Endothelial cell of umbilical vein (primary cell): ENCODE data around the gene DCTD. TPM values are rescaled to one million over a fixed set of nuclear protein-coding genes. Genes with fewer than 3 reads are reported as not detected.

Source experiments
- BruUV-seq: library from RNA; stranded (reverse); fragments of 400-500 nt; replicated peaks from 2 replicates; lab custom pipeline; 2021; lab: Mats Ljungman, UMichigan
- CTCF ChIA-PET: fragments of 300-600, 350-600 bp; sonication (Branson Sonifier 250); formaldehyde crosslinking; loops from one replicate; lab custom pipeline; 2021; ENCODE audit warnings: antibody characterized with exemption, inconsistent platforms; lab: Charles Lee
- POLR2A ChIA-PET: fragments of 300-600, 350-600 bp; sonication (Branson Sonifier 250); formaldehyde crosslinking; loops from one replicate; lab custom pipeline; 2021; ENCODE audit warnings: antibody characterized with exemption, inconsistent platforms; lab: Charles Lee
- DNase-seq: peaks from one replicate; pipeline ENCODE4 v3.0.0-alpha.2; 2011; ENCODE audit warnings: low read depth, low spot score
- FAIRE-seq: peaks from 2 replicates; lab custom pipeline; 2011; peaks lifted over from hg19 to GRCh38; lab: Jason Lieb, UNC
- H2AFZ ChIP-seq: 2 replicates; pipeline ENCODE4 v1.6.0; 2012; ENCODE audit warnings: low read depth, low read length, control low read depth, inconsistent platforms
- H3K27ac ChIP-seq: 2 replicates; pipeline ENCODE4 v1.5.1; 2011; ENCODE audit warnings: low read depth, mild to moderate bottlenecking, control low read depth, low read length, moderate library complexity; ENCODE audit not compliant: insufficient read depth
- H3K27me3 ChIP-seq, 2 experiments: 2 replicates each; pipeline versions ENCODE4 v1.6.0 to v1.6.1; 2011; ENCODE audit warnings: low read length in 2 of 2, mixed read lengths in 1 of 2; ENCODE audit not compliant: control insufficient read depth in 2 of 2, insufficient read depth in 2 of 2
- H3K36me3 ChIP-seq, 2 experiments: 2 replicates in 1 of 2; 3 replicates in 1 of 2; pipeline ENCODE4 v1.5.1; 2011; ENCODE audit warnings: low read length in 2 of 2, mild to moderate bottlenecking in 1 of 2, moderate library complexity in 1 of 2; ENCODE audit not compliant: control insufficient read depth in 2 of 2, insufficient read depth in 2 of 2; ENCODE audit errors: extremely low read depth in 1 of 2
- H3K4me1 ChIP-seq: 3 replicates; pipeline ENCODE4 v1.5.1; 2011; ENCODE audit warnings: mild to moderate bottlenecking, low read length; ENCODE audit not compliant: control insufficient read depth, insufficient read depth; ENCODE audit errors: extremely low read depth
- H3K4me2 ChIP-seq: 2 replicates; pipeline ENCODE4 v1.6.1; 2011; ENCODE audit warnings: low read length, control low read depth, mixed read lengths; ENCODE audit not compliant: insufficient read depth
- H3K4me3 ChIP-seq, 3 experiments: fragments of 200-600 bp in 1 of 3; sonication (generic), shearing (Covaris generic) in 1 of 3; replicated peaks in 1 of 3; 2 replicates each; pipeline ENCODE4 v1.5.1; 2011 to 2016; ENCODE audit warnings: control low read depth in 3 of 3, low read length in 3 of 3, mild to moderate bottlenecking in 2 of 3, inconsistent platforms in 1 of 3, low read depth in 1 of 3, moderate library complexity in 1 of 3; ENCODE audit not compliant: insufficient read depth in 1 of 3
- H3K79me2 ChIP-seq: 2 replicates; pipeline ENCODE4 v1.6.0; 2012; ENCODE audit warnings: low read length, inconsistent platforms; ENCODE audit not compliant: control insufficient read depth, insufficient read depth
- H3K9ac ChIP-seq: replicated peaks from 2 replicates; pipeline ENCODE3; 2011; ENCODE audit warnings: low read length, control low read depth; ENCODE audit not compliant: insufficient read depth; ENCODE audit errors: extremely low read depth
- H3K9me1 ChIP-seq: replicated peaks from 3 replicates; pipeline ENCODE4 v1.6.0; 2011; ENCODE audit warnings: mild to moderate bottlenecking, low read length; ENCODE audit not compliant: control insufficient read depth, insufficient read depth; ENCODE audit errors: extremely low read depth
- H3K9me3 ChIP-seq: replicated peaks from 2 replicates; pipeline ENCODE4 v1.5.1; 2012; ENCODE audit warnings: low read length, inconsistent platforms; ENCODE audit not compliant: control insufficient read depth, insufficient read depth
- H4K20me1 ChIP-seq: replicated peaks from 2 replicates; pipeline ENCODE3; 2011; ENCODE audit warnings: mild to moderate bottlenecking, low read length; ENCODE audit not compliant: control insufficient read depth, insufficient read depth; ENCODE audit errors: extremely low read depth
- CTCF ChIP-seq, 2 donors: IDR thresholded peaks; 1 replicate in 1 of 2; 2 replicates in 1 of 2; pipeline ENCODE4 v1.5.1; 2011; ENCODE audit warnings: low read length in 2 of 2, mild to moderate bottlenecking in 2 of 2, moderate library complexity in 2 of 2, control low read depth in 1 of 2, inconsistent platforms in 1 of 2, low read depth in 1 of 2; ENCODE audit not compliant: insufficient read depth in 1 of 2; ENCODE audit errors: extremely low read depth in 1 of 2
- FOS ChIP-seq: IDR thresholded peaks from 2 replicates; pipeline ENCODE4 v1.6.1; 2011; ENCODE audit warnings: mild to moderate bottlenecking, low read length, moderate library complexity, borderline replicate concordance; ENCODE audit not compliant: insufficient read depth
- GATA2 ChIP-seq: IDR thresholded peaks from 2 replicates; pipeline ENCODE4 v1.7.0; 2011; ENCODE audit warnings: low read depth, mild to moderate bottlenecking, moderate library complexity, mixed read lengths, low read length; ENCODE audit not compliant: insufficient read length, insufficient read depth
- JUN ChIP-seq: IDR thresholded peaks from 2 replicates; pipeline ENCODE4 v1.6.1; 2011; ENCODE audit warnings: borderline replicate concordance, low read depth; ENCODE audit not compliant: insufficient read length, insufficient read depth
- MAX ChIP-seq: IDR thresholded peaks from 2 replicates; pipeline ENCODE4 v1.6.1; 2011; ENCODE audit not compliant: insufficient read depth, insufficient read length
- MYC ChIP-seq: IDR thresholded peaks from one replicate; pipeline ENCODE4 v1.6.1; 2011; ENCODE audit warnings: mild to moderate bottlenecking, low read depth, low read length
- dilution Hi-C: fragments of 300-500 bp; cut with MboI; formaldehyde crosslinking; loops from one replicate; pipeline ENCODE4 v1.15.0; 2019; ENCODE audit warnings: low sequenced_read_pairs; ENCODE audit not compliant: extremely low pct_ligation_motif_present
- intact Hi-C: fragments of 100-400 bp; cut with micrococcal nuclease; formaldehyde crosslinking; loops from one replicate; pipeline ENCODE4 v1.10.0; 2022
- polyA plus RNA-seq, 4 experiments: library from polyadenylated mRNA; depleted of rRNA in 3 of 4; stranded (reverse) in 3 of 4; unstranded in 1 of 4; fragments of >200 nt; gene quantifications; 2 replicates each; pipeline versions ENCODE4 v1.2.1 to v1.2.3, GENCODE V29; 2011 to 2012; ENCODE audit warnings: missing spikeins in 1 of 4
- total RNA-seq: library from RNA; stranded (reverse); gene quantifications from 2 replicates; pipeline ENCODE4 v1.2.3, GENCODE V29; 2021

The DCTD gene
- total and polyA plus RNA-seq, 2 donors (not counting 3 experiments of a cell fraction or from before 2014, with no cell fraction given): 105 to 111 TPM

- Histone ChIP-seq H3K27ac (no peak overlapping the region), H3K4me2 (no peak overlapping the region), H3K4me3 (no peak overlapping the region), H4K20me1 (no peaks in the 10 kb centered on the region), H3K79me2 (no peaks in the 10 kb centered on the region), H3K27me3 (no peaks in the 10 kb centered on the region), H3K36me3 (no peaks in the 10 kb centered on the region), H2AFZ (no peak overlapping the region), H3K9ac (no peak overlapping the region), H3K4me1 (no peaks in the 10 kb centered on the region), H3K9me1 (no peaks in the 10 kb centered on the region), H3K9me3 (no peaks in the 10 kb centered on the region)
- TF ChIP-seq JUN (no peak), CTCF (IDR thresholded peaks at IDR 0.05; ENCODE audit: extremely low read depth in 1 of 2, insufficient read depth in 1 of 2, low read depth in 1 of 2, low read length in 2 of 2) (no peak), MYC (no peak), MAX (no peak), GATA2 (no peak), FOS (no peak)
- intact Hi-C loops: no loop called here
- no peak for FAIRE-seq
- CTCF ChIA-PET: no interaction called here
- no TSS peak for BruUV-seq
- POLR2A ChIA-PET: no interaction called here
- dilution Hi-C loops: no loop called here
- no peak for DNase-seq
Observed at GRCh38 chr4:182876427-182876826, 40.8 kb downstream of the DCTD start.
